Left ventricle myocardium inferior (tissue), 1 donor: ENCODE data around the gene ACTL6B. TPM values are rescaled to one million over a fixed set of nuclear protein-coding genes. Genes with fewer than 3 reads are reported as not detected.

ENCODE experiments used
- DNase-seq: peaks from one replicate; pipeline ENCODE4 v3.0.0-alpha.2; 2020
- H3K27ac ChIP-seq: fragments of 200-600 bp; replicated peaks from 2 replicates; pipeline ENCODE4 v1.8.0; 2021
- H3K27me3 ChIP-seq: fragments of 200-600 bp; 2 replicates; pipeline ENCODE4 v1.8.0; 2021; ENCODE audit warnings: low read depth
- H3K36me3 ChIP-seq: fragments of 200-600 bp; 2 replicates; pipeline ENCODE4 v1.8.0; 2021
- H3K4me1 ChIP-seq: fragments of 200-600 bp; 2 replicates; pipeline ENCODE4 v1.8.0; 2021
- H3K4me3 ChIP-seq: fragments of 200-600 bp; 2 replicates; pipeline ENCODE4 v1.8.0; 2021; ENCODE audit warnings: mild to moderate bottlenecking, moderate library complexity
- H3K9me3 ChIP-seq: fragments of 200-600 bp; replicated peaks from 2 replicates; pipeline ENCODE4 v1.8.0; 2021
- CTCF ChIP-seq: fragments of 200-600 bp; IDR thresholded peaks from 2 replicates; pipeline ENCODE4 v1.8.0; 2021; ENCODE audit warnings: antibody characterized with exemption, mild to moderate bottlenecking, borderline replicate concordance
- intact Hi-C: fragments of 100-400 bp; cut with micrococcal nuclease; formaldehyde crosslinking; loops from one replicate; pipeline ENCODE4 v1.11.0; 2022
- total RNA-seq: library from RNA; stranded (reverse); fragmentation: NEBNext Ultra II Directional; extraction: Animal tissue kit (Norgen Biotek cat#: 25700); gene quantifications from one replicate; pipeline ENCODE4 v1.2.1, GENCODE V29; 2021
- donor health status: DM: no; HTN: yes; CAD: no; lungs with severe emphysema.

ACTL6B gene
- total RNA-seq, 1 donor from 2014 or later = not detected

GRCh38 chr7:100675581-100676350, 19.5 kb upstream of the ACTL6B start:
- Histone ChIP-seq H3K27me3 (no peaks in the 10 kb centered on the region), H3K36me3 (peaks cover 36% of the 10 kb centered on the region), H3K27ac (peak overlapping the region; percentile 99), H3K4me3 (peak overlapping the region; percentile 99), H3K9me3 (no peaks in the 10 kb centered on the region), H3K4me1 (peaks cover 72% of the 10 kb centered on the region)
- intact Hi-C loops = no loop called here
- DNase-seq = peak; percentile 88
- no peak for TF ChIP-seq CTCF

- peaks cover 36% of the 10 kb centered on the region for H3K36me3 ChIP-seq
- TF ChIP-seq CTCF = no peak
- peaks cover 65% of the 10 kb centered on the region for H3K4me1 ChIP-seq
- DNase-seq = peak; percentile 33
- H3K27ac ChIP-seq = peak overlapping the region; percentile 99
- no peaks in the 10 kb centered on the region for H3K27me3 ChIP-seq
- peak overlapping the region; percentile 99 for H3K4me3 ChIP-seq
- H3K9me3 ChIP-seq = no peaks in the 10 kb centered on the region
- intact Hi-C loops = no loop called here
Observed at GRCh38 chr7:100675105-100675451, 18.8 kb upstream of the ACTL6B start.

GRCh38 chr7:100674411-100675104, 18.3 kb upstream of the ACTL6B start:
- intact Hi-C loops = no loop called here
- peak; percentile 42 for DNase-seq
- peak overlapping the region; percentile 99 for H3K27ac ChIP-seq
- TF ChIP-seq CTCF = no peak
- no peaks in the 10 kb centered on the region for H3K27me3 ChIP-seq
- peak overlapping the region; percentile 99 for H3K4me3 ChIP-seq
- peaks cover 33% of the 10 kb centered on the region for H3K36me3 ChIP-seq
- H3K9me3 ChIP-seq = no peaks in the 10 kb centered on the region
- H3K4me1 ChIP-seq = peaks cover 60% of the 10 kb centered on the region

- Histone ChIP-seq H3K36me3 (peaks cover 27% of the 10 kb centered on the region), H3K27me3 (no peaks in the 10 kb centered on the region), H3K4me1 (peaks cover 54% of the 10 kb centered on the region), H3K9me3 (no peaks in the 10 kb centered on the region), H3K4me3 (peak overlapping the region; percentile 99), H3K27ac (peak overlapping the region; percentile 99)
- no peak for TF ChIP-seq CTCF
- peak; percentile 52 for DNase-seq
- intact Hi-C loops = no loop called here
Observed at GRCh38 chr7:100673942-100674410, 17.7 kb upstream of the ACTL6B start.

- Histone ChIP-seq H3K9me3 (no peaks in the 10 kb centered on the region), H3K4me1 (peaks cover 49% of the 10 kb centered on the region), H3K36me3 (peaks cover 21% of the 10 kb centered on the region), H3K4me3 (peak within 1 kb of the TSS; percentile 99), H3K27ac (peak within 1 kb of the TSS; percentile 99), H3K27me3 (no peaks in the 10 kb centered on the region)
- DNase-seq = peak; percentile 99
- intact Hi-C loops = no loop called here
- TF ChIP-seq CTCF = no peak
Observed at GRCh38 chr7:100673302-100673941, 17.2 kb upstream of the ACTL6B start, which contains the start of gene GNB2. GNB2 (plus strand) TSS chr7:100673740; CDS start chr7:100676266, 2,526 bp downstream.
